Fibroblast of the aortic adventitia (primary cell): Measurements from ENCODE around the gene BTF3. TPM values are rescaled to one million over a fixed set of nuclear protein-coding genes. Genes with fewer than 3 reads are reported as not detected.
A peak's percentile ranks its signal among the peaks of the same experiment; 100 is the strongest.
"Not testable (repeated sequence)": the region's sequence is repeated elsewhere in the genome, so short reads cannot be mapped to it uniquely, and the experiment has no call there.

ENCODE experiments used
- DNase-seq: peaks from one replicate; pipeline ENCODE4 v3.0.0-alpha.2; 2010; ENCODE audit warnings: low read depth
- H3K4me3 ChIP-seq: 2 replicates; pipeline ENCODE4 v1.5.1; 2011; ENCODE audit warnings: low read depth, mild to moderate bottlenecking, control low read depth, low read length, moderate library complexity
- CTCF ChIP-seq: IDR thresholded peaks from 2 replicates; pipeline ENCODE4 v1.5.1; 2011; ENCODE audit warnings: mild to moderate bottlenecking, low read length, control low read depth, inconsistent platforms; ENCODE audit not compliant: insufficient read depth
- total RNA-seq: library from RNA; depleted of rRNA; stranded (reverse); fragments of >200 nt; gene quantifications from 2 replicates; pipeline ENCODE4 v1.2.3, GENCODE V29; 2012; ENCODE audit warnings: low replicate concordance

The BTF3 gene
- total RNA-seq, 1 donor: 484 TPM

DNA sequence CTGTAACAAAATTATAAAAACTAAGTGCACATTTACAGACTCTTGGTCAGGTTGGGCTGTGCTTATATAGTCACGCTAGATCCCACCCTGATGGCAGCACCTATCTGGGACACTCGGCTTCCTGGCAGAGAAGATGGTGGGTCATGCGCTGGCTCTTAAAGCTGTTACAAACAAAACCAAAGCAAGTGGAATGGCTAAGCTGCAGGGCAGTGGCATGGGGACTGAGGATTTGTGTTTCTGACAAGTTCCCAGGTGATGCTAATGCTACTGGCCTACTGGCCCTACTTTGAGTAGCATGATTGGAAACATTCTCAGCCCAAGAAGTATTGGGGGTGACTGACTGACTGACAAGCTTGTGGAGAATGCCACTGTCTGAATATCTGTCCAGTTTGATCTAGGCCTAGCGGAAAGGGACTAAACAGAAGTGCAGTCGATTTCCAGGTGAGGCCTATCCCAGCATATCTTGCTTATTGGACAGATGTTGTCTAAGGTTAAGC, 8.3 kb downstream of the BTF3 start:
- TF ChIP-seq CTCF: no peak
- DNase-seq: no peak
- H3K4me3 ChIP-seq: no peak overlapping the region

GRCh38 chr5:73507062-73507461, 8.8 kb downstream of the BTF3 start:
- TF ChIP-seq CTCF: no peak
- DNase-seq: peak; percentile 51
- no peak overlapping the region for H3K4me3 ChIP-seq

DNA sequence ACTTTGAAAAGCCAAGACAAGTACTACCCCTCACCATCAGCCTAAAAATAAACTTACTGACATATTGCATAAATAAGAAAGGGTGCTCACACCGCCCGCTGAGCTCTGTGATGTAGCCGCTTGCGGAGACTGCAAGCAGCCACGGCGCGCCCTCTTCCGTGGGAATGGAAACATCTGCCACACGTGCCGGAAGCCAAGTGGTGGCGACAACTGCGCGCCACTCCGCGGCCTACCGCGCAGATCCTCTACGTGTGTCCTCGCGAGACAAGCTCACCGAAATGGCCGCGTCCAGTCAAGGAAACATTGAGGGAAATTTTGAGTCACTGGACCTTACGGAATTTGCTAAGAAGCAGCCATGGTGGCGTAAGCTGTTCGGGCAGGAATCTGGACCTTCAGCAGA, 10.3 kb downstream of the BTF3 start:
- not testable (repeated sequence) for DNase-seq, H3K4me3 ChIP-seq

DNA sequence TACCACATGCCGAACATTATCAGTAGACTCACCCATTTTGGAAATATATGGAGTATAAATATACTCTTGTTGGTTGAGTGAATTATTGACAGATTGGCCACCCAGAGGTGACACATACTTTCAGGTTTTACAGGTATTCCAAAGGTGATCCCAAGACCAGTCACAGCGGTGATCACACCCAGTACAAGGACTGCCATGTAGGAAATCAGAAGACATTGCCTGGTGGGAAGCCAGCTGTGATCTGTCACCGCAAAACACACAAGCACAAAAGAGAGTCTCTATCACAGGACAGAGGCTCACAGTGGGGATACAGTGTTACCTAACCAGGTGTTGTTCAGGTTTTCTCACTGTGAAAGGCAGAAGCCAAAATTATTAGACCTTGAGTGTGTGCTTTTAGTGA, 15.8 kb downstream of the BTF3 start:
- no peak for TF ChIP-seq CTCF
- no peak overlapping the region for H3K4me3 ChIP-seq
- DNase-seq: no peak

DNA sequence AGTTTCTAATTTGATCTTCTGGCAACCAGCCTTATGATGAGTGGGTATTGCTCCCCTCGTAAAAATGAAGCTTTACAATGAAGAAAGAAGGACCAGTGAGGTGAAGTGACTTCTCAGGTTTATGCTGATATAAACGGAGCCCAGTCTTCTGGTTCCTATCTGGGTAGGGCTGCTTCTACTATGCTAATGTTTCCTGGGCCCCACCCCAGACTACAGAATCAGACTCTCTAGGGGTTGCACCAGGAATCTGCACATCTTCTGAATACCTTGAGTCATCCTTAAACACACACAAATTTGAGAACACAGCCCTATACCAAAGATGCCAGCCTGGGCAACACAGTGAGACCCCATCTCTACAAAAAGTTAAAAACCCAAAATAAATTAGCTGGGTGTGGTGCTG, 16.2 kb downstream of the BTF3 start:
- no peak for TF ChIP-seq CTCF
- H3K4me3 ChIP-seq: no peak overlapping the region
- no peak for DNase-seq

GRCh38 chr5:73515232-73515631, 17.0 kb downstream of the BTF3 start:
- H3K4me3 ChIP-seq: no peak overlapping the region
- DNase-seq: no peak
- TF ChIP-seq CTCF: no peak

DNA sequence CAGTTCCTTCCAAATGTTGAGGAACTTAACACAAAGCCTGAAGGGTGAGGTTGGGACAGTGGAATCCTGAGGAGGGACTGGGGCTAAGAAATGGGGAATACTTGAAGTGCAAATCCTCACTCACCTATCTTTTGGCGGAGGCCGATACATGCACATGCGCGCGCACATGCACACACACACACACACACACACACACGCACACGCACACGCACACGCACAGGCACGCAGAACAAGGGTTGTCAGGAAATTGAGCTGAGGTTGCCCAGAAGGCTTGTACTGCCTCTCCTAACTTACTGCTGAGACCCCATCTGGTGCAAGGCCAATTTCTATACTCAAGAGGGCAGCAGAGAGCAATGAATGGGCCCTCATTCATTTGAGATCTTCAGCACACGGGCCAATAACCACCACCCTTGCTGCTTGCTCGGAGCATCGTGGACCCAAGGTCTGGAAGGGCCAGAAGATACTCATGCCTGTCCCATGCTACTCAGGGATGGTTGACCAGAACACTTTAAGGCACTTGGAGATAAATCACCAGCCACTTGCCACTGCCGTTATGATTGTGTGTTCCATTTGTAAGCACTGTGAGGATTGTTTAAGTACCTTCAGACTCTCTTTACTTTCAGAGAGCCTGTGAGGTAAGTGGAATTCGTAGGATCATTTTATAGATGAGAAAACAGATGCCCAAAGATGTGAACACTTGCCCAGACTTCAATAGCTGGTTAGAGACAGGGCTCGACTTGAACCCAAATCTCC, 21.5 kb downstream of the BTF3 start:
- peak; percentile 90 for DNase-seq
- no peak overlapping the region for H3K4me3 ChIP-seq
- peak; percentile 90 for TF ChIP-seq CTCF
